HepG2 (cell line): ENCODE data around the gene ATE1. TPM values are rescaled to one million over a fixed set of nuclear protein-coding genes. Genes with fewer than 3 reads are reported as not detected.
A peak's percentile ranks its signal among the peaks of the same experiment; 100 is the strongest.

Experiments
- ERF ChIP-seq: IDR thresholded peaks from 2 replicates; pipeline ENCODE4 v1.6.1; 2018; ENCODE audit warnings: missing biosample characterization, missing genetic modification reagents
- MED1 ChIP-seq: sonication (generic); formaldehyde crosslinking; IDR thresholded peaks from 2 replicates; pipeline ENCODE4 v1.4.0; 2020; ENCODE audit warnings: missing genetic modification reagents
- NFIB ChIP-seq: sonication (generic); formaldehyde crosslinking; IDR thresholded peaks from 2 replicates; pipeline ENCODE4 v1.9.0; 2021; ENCODE audit warnings: missing genetic modification reagents, mild to moderate bottlenecking, borderline replicate concordance
- NR2C2 ChIP-seq: sonication (generic); formaldehyde crosslinking; IDR thresholded peaks from 2 replicates; pipeline ENCODE4 v1.4.0; 2020; ENCODE audit warnings: missing genetic modification reagents, mild to moderate bottlenecking, moderate library complexity, borderline replicate concordance
- POLR2G ChIP-seq: fragments of 200-400 bp; formaldehyde crosslinking; IDR thresholded peaks from 2 replicates; pipeline ENCODE4 v1.6.1; 2018; ENCODE audit warnings: mild to moderate bottlenecking, low read depth, low read length, moderate library complexity
- SKI ChIP-seq: fragments of 450-650 bp; IDR thresholded peaks from one replicate; pipeline ENCODE4 v1.6.1; 2018; ENCODE audit warnings: mild to moderate bottlenecking; ENCODE audit not compliant: partially characterized antibody
- TRIM24 ChIP-seq: sonication (generic); formaldehyde crosslinking; IDR thresholded peaks from 2 replicates; pipeline ENCODE4 v1.8.0; 2022; ENCODE audit warnings: mild to moderate bottlenecking, missing genetic modification reagents
- ZNF20 ChIP-seq: sonication (generic); formaldehyde crosslinking; IDR thresholded peaks from 2 replicates; pipeline ENCODE4 v1.4.0; 2020; ENCODE audit warnings: mild to moderate bottlenecking, moderate library complexity, missing genetic modification reagents
- ZNF546 ChIP-seq: sonication (generic); formaldehyde crosslinking; conservative IDR thresholded peaks from 2 replicates; pipeline ENCODE4 v1.8.1; 2023; ENCODE audit warnings: mild to moderate bottlenecking, missing genetic modification reagents
- ZSCAN25 ChIP-seq: sonication (generic); formaldehyde crosslinking; IDR thresholded peaks from 2 replicates; pipeline ENCODE4 v1.8.0; 2022; ENCODE audit warnings: mild to moderate bottlenecking, missing genetic modification reagents
- polyA plus RNA-seq, 8 experiments: library from polyadenylated mRNA; depleted of rRNA in 3 of 8; stranded (reverse) in 7 of 8; unstranded in 1 of 8; fragments of >200 nt; fragmentation: Illumina TruSeq in 4 of 8; extraction: Trizol in 4 of 8; gene quantifications; 2 replicates each; pipeline versions ENCODE4 v1.2.1 to v1.2.3, GENCODE V29; 2011 to 2016; ENCODE audit warnings: low read depth in 4 of 8, missing spikeins in 1 of 8, mixed read lengths in 1 of 8; ENCODE audit not compliant: insufficient read depth in 1 of 8
- total RNA-seq, 5 experiments: library from RNA; depleted of rRNA; stranded (reverse); fragments of >200 nt; fragmentation: Illumina TruSeq; extraction: Trizol; gene quantifications; 2 replicates each; pipeline ENCODE4 v1.2.3, GENCODE V29; 2016; ENCODE audit warnings: low read depth in 1 of 5
- TF ChIP-seq, protein P1 (sequence below): sonication (generic); formaldehyde crosslinking; conservative IDR thresholded peaks from 2 replicates; pipeline ENCODE4 v1.8.0; 2022; ENCODE audit warnings: low read depth, missing genetic modification reagents
- TF ChIP-seq, protein P2 (sequence below): sonication (generic); formaldehyde crosslinking; IDR thresholded peaks from 2 replicates; pipeline ENCODE4 v1.5.1; 2020; ENCODE audit warnings: missing genetic modification reagents, mild to moderate bottlenecking, borderline replicate concordance
- TF ChIP-seq, protein P3 (sequence below): IDR thresholded peaks from 2 replicates; pipeline ENCODE4 v1.6.1; 2016; ENCODE audit warnings: low read depth, borderline replicate concordance
- TF ChIP-seq, protein P4 (sequence below): sonication (generic); formaldehyde crosslinking; IDR thresholded peaks from 2 replicates; pipeline ENCODE4 v1.5.1; 2020; ENCODE audit warnings: missing genetic modification reagents, mild to moderate bottlenecking, borderline replicate concordance

Gene ATE1
- total and polyA plus RNA-seq, 2 of the 13 experiments (the other 11 are each of a cell fraction or from before 2014, with no cell fraction given), result 17.5 to 42.2 TPM

DNA sequence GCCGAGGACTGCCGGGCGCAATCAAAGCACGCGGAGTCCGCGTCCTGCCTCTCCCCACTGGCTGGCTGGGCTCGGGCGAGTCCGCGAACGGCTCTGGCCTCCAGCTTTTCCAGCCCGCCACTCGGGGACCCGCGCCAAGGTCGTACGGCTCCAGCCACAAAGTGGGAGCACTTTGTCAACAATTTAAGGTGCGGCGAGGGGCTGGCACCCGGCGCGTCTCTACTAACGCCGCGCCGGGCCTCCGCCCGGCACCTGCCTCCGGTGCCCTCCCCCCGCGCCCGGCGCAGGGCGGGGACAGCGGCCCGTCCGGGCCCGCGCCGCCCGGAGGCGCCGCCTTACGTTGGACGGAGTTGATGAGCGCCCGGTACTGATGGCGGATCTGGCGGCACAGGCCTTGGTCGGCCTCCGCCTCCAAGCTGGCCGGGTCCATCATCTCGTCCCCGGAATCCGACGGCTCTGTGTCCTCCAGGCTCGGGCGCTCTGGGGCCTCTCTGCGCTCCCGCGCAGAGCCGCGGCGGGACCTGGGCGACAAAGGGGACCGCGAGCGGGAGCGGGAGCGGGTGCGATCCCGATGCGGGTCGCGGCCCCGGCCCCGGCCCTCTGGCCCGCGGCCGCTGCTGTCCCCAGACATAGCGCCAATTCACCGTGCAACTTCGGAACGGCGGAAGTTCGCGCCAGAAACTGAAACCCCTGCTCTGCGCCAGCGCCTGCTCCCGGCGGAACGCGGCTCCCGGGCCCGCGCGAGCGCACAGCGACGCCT, 46.9 kb upstream of the ATE1 start, which contains the start of gene NSMCE4A (continued):
- TF ChIP-seq, protein P1, sequence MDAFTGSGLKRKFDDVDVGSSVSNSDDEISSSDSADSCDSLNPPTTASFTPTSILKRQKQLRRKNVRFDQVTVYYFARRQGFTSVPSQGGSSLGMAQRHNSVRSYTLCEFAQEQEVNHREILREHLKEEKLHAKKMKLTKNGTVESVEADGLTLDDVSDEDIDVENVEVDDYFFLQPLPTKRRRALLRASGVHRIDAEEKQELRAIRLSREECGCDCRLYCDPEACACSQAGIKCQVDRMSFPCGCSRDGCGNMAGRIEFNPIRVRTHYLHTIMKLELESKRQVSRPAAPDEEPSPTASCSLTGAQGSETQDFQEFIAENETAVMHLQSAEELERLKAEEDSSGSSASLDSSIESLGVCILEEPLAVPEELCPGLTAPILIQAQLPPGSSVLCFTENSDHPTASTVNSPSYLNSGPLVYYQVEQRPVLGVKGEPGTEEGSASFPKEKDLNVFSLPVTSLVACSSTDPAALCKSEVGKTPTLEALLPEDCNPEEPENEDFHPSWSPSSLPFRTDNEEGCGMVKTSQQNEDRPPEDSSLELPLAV (CRISPR knock-in tag), result 0 out of 2 replicates have a peak, but pooled peaks have one; percentile 75
- TF ChIP-seq, protein P2, sequence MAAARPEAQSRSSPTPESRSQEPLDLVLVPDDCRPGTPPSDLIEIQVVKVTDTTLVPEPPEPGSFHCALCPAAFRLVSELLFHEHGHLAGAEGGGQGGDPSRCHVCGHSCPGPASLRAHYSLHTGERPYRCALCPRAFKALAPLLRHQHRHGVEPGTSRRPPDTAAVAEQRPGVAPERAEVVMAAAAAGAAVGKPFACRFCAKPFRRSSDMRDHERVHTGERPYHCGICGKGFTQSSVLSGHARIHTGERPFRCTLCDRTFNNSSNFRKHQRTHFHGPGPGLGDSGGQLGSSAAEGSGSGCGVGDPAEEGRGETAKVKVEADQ (CRISPR knock-in tag), result no peak
- TF ChIP-seq ERF (peak; percentile 51; the same call in 1 of the 2 replicates), ZSCAN25 (CRISPR knock-in tag) (no peak), ZNF20 (CRISPR knock-in tag) (no peak), TRIM24 (CRISPR knock-in tag) (no peak), SKI (no peak), MED1 (CRISPR knock-in tag) (peak; percentile 67), POLR2G (peak; percentile 87), NFIB (CRISPR knock-in tag) (no peak), NR2C2 (CRISPR knock-in tag) (no peak; the same call in 1 of the 2 replicates), ZNF546 (CRISPR knock-in tag) (0 out of 2 replicates have a peak, but pooled peaks have one; percentile 38)
- TF ChIP-seq, protein P3, sequence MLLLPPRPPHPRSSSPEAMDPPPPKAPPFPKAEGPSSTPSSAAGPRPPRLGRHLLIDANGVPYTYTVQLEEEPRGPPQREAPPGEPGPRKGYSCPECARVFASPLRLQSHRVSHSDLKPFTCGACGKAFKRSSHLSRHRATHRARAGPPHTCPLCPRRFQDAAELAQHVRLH (CRISPR knock-in tag), result peak; percentile 2; the same call in 1 of the 2 replicates
- TF ChIP-seq, protein P4, sequence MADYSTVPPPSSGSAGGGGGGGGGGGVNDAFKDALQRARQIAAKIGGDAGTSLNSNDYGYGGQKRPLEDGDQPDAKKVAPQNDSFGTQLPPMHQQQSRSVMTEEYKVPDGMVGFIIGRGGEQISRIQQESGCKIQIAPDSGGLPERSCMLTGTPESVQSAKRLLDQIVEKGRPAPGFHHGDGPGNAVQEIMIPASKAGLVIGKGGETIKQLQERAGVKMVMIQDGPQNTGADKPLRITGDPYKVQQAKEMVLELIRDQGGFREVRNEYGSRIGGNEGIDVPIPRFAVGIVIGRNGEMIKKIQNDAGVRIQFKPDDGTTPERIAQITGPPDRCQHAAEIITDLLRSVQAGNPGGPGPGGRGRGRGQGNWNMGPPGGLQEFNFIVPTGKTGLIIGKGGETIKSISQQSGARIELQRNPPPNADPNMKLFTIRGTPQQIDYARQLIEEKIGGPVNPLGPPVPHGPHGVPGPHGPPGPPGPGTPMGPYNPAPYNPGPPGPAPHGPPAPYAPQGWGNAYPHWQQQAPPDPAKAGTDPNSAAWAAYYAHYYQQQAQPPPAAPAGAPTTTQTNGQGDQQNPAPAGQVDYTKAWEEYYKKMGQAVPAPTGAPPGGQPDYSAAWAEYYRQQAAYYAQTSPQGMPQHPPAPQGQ (CRISPR knock-in tag), result no peak
